ENCODE results near the gene SIGMAR1. TPM values are rescaled to one million over a fixed set of nuclear protein-coding genes. Genes with fewer than 3 reads are reported as not detected.
A peak's percentile ranks its signal among the peaks of the same experiment; 100 is the strongest.

Gene SIGMAR1
- total RNA-seq, 2 donors from 2014 or later, result 30.2 to 39.4 TPM

- Mint-ChIP-seq H3K36me3 (ENCODE audit: low read depth) (peaks cover 11% of the 10 kb centered on the region), H3K27ac (no peak overlapping the region), H3K4me3 (no peak overlapping the region), H3K4me1 (peaks cover 38% of the 10 kb centered on the region), H3K27me3 (no peaks in the 10 kb centered on the region)
- DNase-seq (no peak), ATAC-seq (no peak)
- H3K9me3 ChIP-seq (ENCODE audit: control insufficient read depth, low read length, poor library complexity, severe bottlenecking), result no peaks in the 10 kb centered on the region
Measured at GRCh38 chr9:34615132-34615531, 22.5 kb downstream of the SIGMAR1 start.

GRCh38 chr9:34612788-34613390, 24.7 kb downstream of the SIGMAR1 start:
- Mint-ChIP-seq H3K27me3 (no peaks in the 10 kb centered on the region), H3K4me3 (peak overlapping the region; percentile 94), H3K27ac (peak overlapping the region; percentile 93), H3K36me3 (ENCODE audit: low read depth) (peaks cover 11% of the 10 kb centered on the region), H3K4me1 (peaks cover 28% of the 10 kb centered on the region)
- ATAC-seq (peak; percentile 49), DNase-seq (peak; percentile 49 to 55 (median 54))
- H3K9me3 ChIP-seq (ENCODE audit: control insufficient read depth, low read length, poor library complexity, severe bottlenecking), result no peaks in the 10 kb centered on the region

DNA sequence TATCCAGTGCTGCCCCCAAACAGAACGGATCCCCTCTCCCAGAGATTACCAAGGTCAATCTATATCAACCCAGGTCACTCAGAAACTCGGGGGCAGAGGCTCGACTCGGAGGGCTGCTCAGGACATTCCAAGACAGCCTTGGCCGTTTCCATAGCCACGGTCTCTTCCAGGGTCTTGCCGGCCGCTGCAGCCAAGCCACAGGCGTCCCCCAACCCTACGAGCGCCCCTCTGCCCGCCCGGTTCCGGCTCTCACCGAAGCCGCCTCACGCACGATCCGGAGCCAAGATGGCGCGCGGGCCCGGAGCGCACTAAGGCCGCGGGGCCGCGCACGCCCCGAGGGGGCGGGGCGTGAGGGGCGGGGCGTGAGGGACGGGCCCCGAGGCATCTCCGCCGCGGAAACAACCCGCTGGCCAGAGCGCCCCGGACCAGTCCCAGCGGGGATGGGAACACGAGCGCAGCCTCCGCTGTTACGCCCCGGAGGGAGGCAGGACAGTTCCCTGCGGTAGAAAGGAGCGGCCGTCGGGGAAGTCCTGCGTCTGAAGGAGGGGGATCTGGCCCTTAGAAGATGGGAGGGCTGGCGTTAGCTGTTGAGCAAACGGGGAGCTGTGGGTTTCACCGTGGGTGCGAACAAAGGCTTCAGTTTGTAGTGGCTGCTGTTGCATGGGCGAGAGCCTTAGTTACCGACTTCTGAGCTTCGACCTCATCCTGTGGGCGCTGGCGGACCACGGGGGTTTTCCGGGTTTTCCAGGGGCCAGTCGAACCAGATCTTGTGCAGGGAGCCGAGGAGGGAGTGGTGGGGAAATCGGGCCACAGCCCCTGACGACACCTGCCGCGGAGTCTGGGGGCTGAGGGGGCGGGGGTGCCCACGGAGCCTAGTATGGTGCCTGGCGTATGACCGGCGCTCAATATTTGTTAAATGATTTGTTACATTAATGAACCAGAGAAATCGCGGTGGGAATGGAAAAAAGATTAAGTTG, 25.5 kb downstream of the SIGMAR1 start, which contains the start of gene RPP25L:
Gene RPP25L, minus strand, starts transcription at position 287 of the 977 bp plus-strand sequence. CDS start 801 bp downstream, outside the sequence.
- peak within 1 kb of the TSS; percentile 94 for H3K4me3 Mint-ChIP-seq
- H3K27me3 Mint-ChIP-seq, result no peaks in the 10 kb centered on the region
- H3K27ac Mint-ChIP-seq, result peak within 1 kb of the TSS; percentile 93
- H3K9me3 ChIP-seq (ENCODE audit: control insufficient read depth, low read length, poor library complexity, severe bottlenecking), result no peaks in the 10 kb centered on the region
- peaks cover 28% of the 10 kb centered on the region for H3K4me1 Mint-ChIP-seq
- ATAC-seq (peak; percentile 92), DNase-seq (peak; percentile 74 to 91 (median 82))
- peaks cover 11% of the 10 kb centered on the region for H3K36me3 Mint-ChIP-seq (ENCODE audit: low read depth)

DNA sequence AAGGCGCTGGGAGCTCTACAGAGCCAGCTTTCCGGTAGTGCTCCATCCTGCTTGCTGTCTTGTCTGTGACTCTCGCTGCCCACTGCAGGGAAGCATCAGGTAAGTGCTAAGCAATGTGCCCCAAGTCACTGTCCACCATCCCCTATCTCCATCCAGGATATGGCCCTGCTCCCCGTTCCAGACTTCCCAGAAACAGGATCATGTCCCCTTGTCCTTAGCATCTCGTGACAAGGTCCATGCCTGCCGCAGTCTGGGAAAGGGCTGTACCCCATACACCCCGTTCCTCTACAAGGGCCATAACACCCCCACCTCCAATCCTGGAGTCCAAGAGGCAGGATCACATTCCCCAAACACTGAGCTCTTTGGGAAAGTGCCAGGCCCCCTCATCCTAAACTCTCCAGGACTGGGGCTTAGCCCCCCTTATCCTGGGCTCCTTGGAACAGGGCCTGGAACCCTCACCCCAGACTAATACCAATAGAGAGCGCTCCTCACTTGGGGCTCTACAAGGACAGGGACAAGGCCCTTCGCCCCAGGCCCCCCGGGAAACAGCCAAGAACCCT, 26.3 kb downstream of the SIGMAR1 start:
- H3K27me3 Mint-ChIP-seq, result no peaks in the 10 kb centered on the region
- no peak for DNase-seq
- peak overlapping the region; percentile 93 for H3K27ac Mint-ChIP-seq

GRCh38 chr9:34610434-34611206, 27.0 kb downstream of the SIGMAR1 start:
- H3K4me1 Mint-ChIP-seq, result peaks cover 23% of the 10 kb centered on the region
- H3K36me3 Mint-ChIP-seq (ENCODE audit: low read depth), result peaks cover 2% of the 10 kb centered on the region
- ATAC-seq (no peak), DNase-seq (no peak)
- no peaks in the 10 kb centered on the region for H3K27me3 Mint-ChIP-seq
- peak overlapping the region; percentile 47 for H3K4me3 Mint-ChIP-seq
- no peaks in the 10 kb centered on the region for H3K9me3 ChIP-seq (ENCODE audit: control insufficient read depth, low read length, poor library complexity, severe bottlenecking)
- H3K27ac Mint-ChIP-seq, result peak overlapping the region; percentile 93

More for the DNA sequence above, 26.3 kb downstream of the SIGMAR1 start:
- peaks cover 5% of the 10 kb centered on the region for H3K36me3 Mint-ChIP-seq (ENCODE audit: low read depth)
- H3K4me3 Mint-ChIP-seq, result peak overlapping the region; percentile 94
- peak; percentile 2 for ATAC-seq
- no peaks in the 10 kb centered on the region for H3K9me3 ChIP-seq (ENCODE audit: control insufficient read depth, low read length, poor library complexity, severe bottlenecking)
- peaks cover 24% of the 10 kb centered on the region for H3K4me1 Mint-ChIP-seq

GRCh38 chr9:34607331-34607730, 30.3 kb downstream of the SIGMAR1 start:
- no peaks in the 10 kb centered on the region for H3K9me3 ChIP-seq (ENCODE audit: control insufficient read depth, low read length, poor library complexity, severe bottlenecking)
- no peaks in the 10 kb centered on the region for H3K36me3 Mint-ChIP-seq (ENCODE audit: low read depth)
- no peak overlapping the region for H3K4me3 Mint-ChIP-seq
- peaks cover 16% of the 10 kb centered on the region for H3K4me1 Mint-ChIP-seq
- DNase-seq (no peak), ATAC-seq (no peak)
- peaks cover 13% of the 10 kb centered on the region for H3K27me3 Mint-ChIP-seq
- no peak overlapping the region for H3K27ac Mint-ChIP-seq

DNA sequence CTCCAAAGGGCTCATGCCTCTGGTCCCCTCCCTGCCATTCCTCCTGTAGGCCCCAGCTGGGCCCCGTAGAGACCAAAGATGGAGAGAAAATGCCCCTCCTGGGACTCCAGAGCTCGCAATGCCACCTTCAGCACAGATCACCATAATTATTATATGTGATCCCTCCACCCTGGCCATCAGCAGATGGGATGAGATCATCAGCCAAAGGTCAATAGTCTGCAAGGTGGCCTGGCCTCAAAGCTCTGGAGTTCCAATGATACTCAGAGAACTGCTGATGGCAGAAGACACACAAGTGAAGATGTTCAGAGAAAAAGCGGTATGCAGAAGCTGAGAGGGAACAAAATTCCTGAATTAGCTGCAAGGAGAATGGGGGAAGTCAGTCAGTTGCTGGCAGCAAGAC, 30.7 kb downstream of the SIGMAR1 start:
- no peak overlapping the region for H3K27ac Mint-ChIP-seq

DNA sequence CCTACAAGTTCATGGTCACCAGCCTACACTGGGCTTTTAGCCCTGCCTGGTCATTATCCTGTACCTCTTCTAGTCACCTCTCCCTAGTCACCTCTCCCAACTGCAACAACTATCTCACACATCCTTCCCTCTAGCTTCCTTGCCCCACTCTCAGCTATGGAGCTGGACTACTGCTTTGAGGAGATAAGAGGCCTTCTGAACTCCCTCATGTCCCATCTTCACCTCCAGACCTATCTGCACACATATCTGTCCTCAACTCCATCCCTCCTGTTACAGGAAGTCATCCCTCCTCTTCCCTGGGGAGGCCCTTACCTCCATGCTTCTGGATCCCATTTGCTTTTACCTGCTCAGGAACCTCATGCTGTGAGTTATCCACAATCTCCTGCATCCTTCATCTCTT, 31.4 kb downstream of the SIGMAR1 start:
- peaks cover 11% of the 10 kb centered on the region for H3K4me1 Mint-ChIP-seq

More for the DNA sequence above, 30.7 kb downstream of the SIGMAR1 start:
- Mint-ChIP-seq H3K4me3 (no peak overlapping the region), H3K27me3 (peaks cover 13% of the 10 kb centered on the region), H3K4me1 (peaks cover 14% of the 10 kb centered on the region), H3K36me3 (ENCODE audit: low read depth) (no peaks in the 10 kb centered on the region)
- DNase-seq (no peak), ATAC-seq (no peak)
- no peaks in the 10 kb centered on the region for H3K9me3 ChIP-seq (ENCODE audit: control insufficient read depth, low read length, poor library complexity, severe bottlenecking)

DNA sequence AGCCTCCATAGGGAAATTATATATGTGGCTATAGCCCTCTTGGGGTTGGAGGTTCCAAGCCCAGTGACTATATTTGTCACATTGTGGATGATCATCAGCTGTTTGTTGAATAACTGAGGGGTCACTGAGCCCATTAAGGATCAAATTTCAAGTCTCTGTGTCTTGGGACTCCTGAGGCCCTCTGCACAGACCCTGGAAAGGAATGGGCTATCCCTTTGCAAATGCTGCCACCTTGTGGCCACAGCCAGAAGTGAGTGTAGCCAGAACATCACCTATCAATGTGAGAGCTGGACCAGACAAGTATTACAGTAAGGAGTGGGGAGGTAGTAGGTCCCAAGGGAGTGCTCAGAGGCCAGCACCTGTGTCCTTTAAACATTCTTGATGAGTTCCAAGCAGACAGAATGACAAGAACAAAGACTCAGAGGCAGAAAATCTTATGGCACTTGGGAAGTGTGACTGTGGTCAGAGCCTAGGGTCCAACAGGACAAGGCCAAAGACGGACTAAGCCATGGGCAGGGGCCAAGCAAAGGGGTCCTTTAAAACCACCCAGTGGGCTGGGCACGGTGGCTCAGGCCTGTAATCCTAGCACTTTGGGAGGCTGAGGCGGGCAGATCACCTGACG, 33.9 kb downstream of the SIGMAR1 start:
- DNase-seq (peak; percentile 60 to 79 (median 61)), ATAC-seq (peak; percentile 94)
- Mint-ChIP-seq H3K36me3 (ENCODE audit: low read depth) (peaks cover 2% of the 10 kb centered on the region), H3K4me3 (no peak overlapping the region), H3K27ac (no peak overlapping the region), H3K27me3 (peaks cover 35% of the 10 kb centered on the region), H3K4me1 (peaks cover 6% of the 10 kb centered on the region)
- H3K9me3 ChIP-seq (ENCODE audit: control insufficient read depth, low read length, poor library complexity, severe bottlenecking), result no peaks in the 10 kb centered on the region

More for the DNA sequence above, 31.4 kb downstream of the SIGMAR1 start:
- ATAC-seq (no peak), DNase-seq (no peak)
- H3K36me3 Mint-ChIP-seq (ENCODE audit: low read depth), result no peaks in the 10 kb centered on the region
- H3K27ac Mint-ChIP-seq, result no peak overlapping the region
- H3K27me3 Mint-ChIP-seq, result peaks cover 17% of the 10 kb centered on the region
- no peaks in the 10 kb centered on the region for H3K9me3 ChIP-seq (ENCODE audit: control insufficient read depth, low read length, poor library complexity, severe bottlenecking)
- no peak overlapping the region for H3K4me3 Mint-ChIP-seq

- Mint-ChIP-seq H3K27me3 (peaks cover 43% of the 10 kb centered on the region), H3K27ac (peak overlapping the region; percentile 75), H3K36me3 (ENCODE audit: low read depth) (peaks cover 2% of the 10 kb centered on the region), H3K4me3 (no peak overlapping the region), H3K4me1 (peaks cover 8% of the 10 kb centered on the region)
- DNase-seq (no peak), ATAC-seq (no peak)
- no peaks in the 10 kb centered on the region for H3K9me3 ChIP-seq (ENCODE audit: control insufficient read depth, low read length, poor library complexity, severe bottlenecking)
Measured at GRCh38 chr9:34601937-34602573, 35.5 kb downstream of the SIGMAR1 start.

DNA sequence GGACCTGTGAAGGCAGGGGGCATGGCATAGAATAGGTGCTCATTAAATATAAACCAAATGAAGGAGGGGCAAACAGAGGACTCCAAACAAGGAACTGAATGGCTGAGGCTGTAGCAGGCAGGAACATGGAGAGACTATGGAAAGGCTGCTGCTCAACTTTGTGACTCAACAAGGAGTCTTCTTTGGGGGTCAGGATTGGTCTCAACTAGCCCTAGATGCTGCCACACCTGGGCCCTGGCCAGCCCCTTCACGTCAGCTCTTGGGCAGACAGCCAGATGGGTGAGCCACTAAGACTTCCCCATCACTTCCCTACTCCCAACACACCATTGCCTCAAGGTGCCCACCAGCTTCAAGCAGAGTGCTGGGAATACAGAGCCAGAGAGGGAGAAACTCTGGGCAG, 36.7 kb downstream of the SIGMAR1 start:
- H3K9me3 ChIP-seq (ENCODE audit: control insufficient read depth, low read length, poor library complexity, severe bottlenecking), result no peaks in the 10 kb centered on the region
- Mint-ChIP-seq H3K27me3 (peaks cover 52% of the 10 kb centered on the region), H3K27ac (peak overlapping the region; percentile 75), H3K4me3 (no peak overlapping the region), H3K4me1 (peaks cover 10% of the 10 kb centered on the region), H3K36me3 (ENCODE audit: low read depth) (peaks cover 4% of the 10 kb centered on the region)
- DNase-seq, result no peak
- ATAC-seq, result no peak

GRCh38 chr9:34599546-34599945, 38.0 kb downstream of the SIGMAR1 start:
- no peaks in the 10 kb centered on the region for H3K9me3 ChIP-seq (ENCODE audit: control insufficient read depth, low read length, poor library complexity, severe bottlenecking)
- ATAC-seq, result no peak
- Mint-ChIP-seq H3K4me1 (peaks cover 10% of the 10 kb centered on the region), H3K27ac (no peak overlapping the region), H3K27me3 (peaks cover 49% of the 10 kb centered on the region), H3K36me3 (ENCODE audit: low read depth) (peaks cover 4% of the 10 kb centered on the region), H3K4me3 (no peak overlapping the region)
- no peak for DNase-seq

Measured in T-helper 17 cell (primary cell).